Measurements from ENCODE around the gene DAAM1.

DNA sequence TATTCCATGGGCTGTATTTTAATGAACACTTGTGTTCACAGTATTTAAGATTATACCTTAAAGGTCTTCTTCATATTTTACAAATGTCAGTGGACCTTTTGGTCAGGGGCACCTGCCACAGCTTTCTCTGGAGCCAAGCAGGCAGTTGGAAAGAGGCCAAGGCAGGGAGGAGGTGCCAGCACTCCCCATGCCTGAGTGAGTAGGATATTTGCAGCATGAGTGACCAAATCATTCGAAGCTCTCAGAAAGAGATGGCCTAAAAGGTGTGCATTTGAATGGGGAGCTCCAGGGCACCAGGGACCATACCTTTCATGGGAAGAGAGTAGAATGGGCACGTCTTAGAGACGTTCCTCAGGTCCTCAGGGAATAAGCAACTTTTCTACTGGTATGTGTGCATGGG, 155.1 kb downstream of the DAAM1 start:
- TF ChIP-seq, protein P1, sequence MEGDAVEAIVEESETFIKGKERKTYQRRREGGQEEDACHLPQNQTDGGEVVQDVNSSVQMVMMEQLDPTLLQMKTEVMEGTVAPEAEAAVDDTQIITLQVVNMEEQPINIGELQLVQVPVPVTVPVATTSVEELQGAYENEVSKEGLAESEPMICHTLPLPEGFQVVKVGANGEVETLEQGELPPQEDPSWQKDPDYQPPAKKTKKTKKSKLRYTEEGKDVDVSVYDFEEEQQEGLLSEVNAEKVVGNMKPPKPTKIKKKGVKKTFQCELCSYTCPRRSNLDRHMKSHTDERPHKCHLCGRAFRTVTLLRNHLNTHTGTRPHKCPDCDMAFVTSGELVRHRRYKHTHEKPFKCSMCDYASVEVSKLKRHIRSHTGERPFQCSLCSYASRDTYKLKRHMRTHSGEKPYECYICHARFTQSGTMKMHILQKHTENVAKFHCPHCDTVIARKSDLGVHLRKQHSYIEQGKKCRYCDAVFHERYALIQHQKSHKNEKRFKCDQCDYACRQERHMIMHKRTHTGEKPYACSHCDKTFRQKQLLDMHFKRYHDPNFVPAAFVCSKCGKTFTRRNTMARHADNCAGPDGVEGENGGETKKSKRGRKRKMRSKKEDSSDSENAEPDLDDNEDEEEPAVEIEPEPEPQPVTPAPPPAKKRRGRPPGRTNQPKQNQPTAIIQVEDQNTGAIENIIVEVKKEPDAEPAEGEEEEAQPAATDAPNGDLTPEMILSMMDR (optimal IDR thresholded peaks at IDR 0.05 in 1 of 3, IDR thresholded peaks at IDR 0.05 in 1 of 3, conservative IDR thresholded peaks at IDR 0.05 in 1 of 3; ENCODE audit: extremely low read depth in 1 of 3, insufficient read depth in 2 of 3, low read length in 3 of 3), result no peak
- TF ChIP-seq EZH2 (IDR thresholded peaks at IDR 0.05; ENCODE audit: low read length), result no peak
